NT2/D1 (cell line): ENCODE measurements around the gene COBL.

Experiments used
- SUZ12 ChIP-seq: IDR thresholded peaks from 2 replicates; pipeline ENCODE4 v1.6.1; 2011; ENCODE audit not compliant: insufficient read length, insufficient read depth; ENCODE audit errors: extremely low read depth
- YY1 ChIP-seq: IDR thresholded peaks from 2 replicates; pipeline ENCODE4 v1.6.1; 2011; ENCODE audit not compliant: insufficient read length, insufficient read depth
- ZNF274 ChIP-seq: IDR thresholded peaks from 2 replicates; pipeline ENCODE4 v1.6.1; 2011; ENCODE audit warnings: mild to moderate bottlenecking, low read depth, low read length

GRCh38 chr7:51071427-51071826 is 245.2 kb downstream of the COBL start:
- no peak for TF ChIP-seq YY1
- no peak for TF ChIP-seq ZNF274
- TF ChIP-seq SUZ12 = no peak
